Neural cell (in vitro differentiated cells): ENCODE measurements around the gene VPS26C. TPM values are rescaled to one million over a fixed set of nuclear protein-coding genes. Genes with fewer than 3 reads are reported as not detected.

Experiments used
- H2AFZ ChIP-seq: fragments of 200-600, 300-800 bp; sonication (generic), shearing (Covaris generic); 2 replicates; pipeline ENCODE4 v1.6.0; 2014; ENCODE audit warnings: low read depth, mild to moderate bottlenecking, antibody characterized with exemption, low read length, moderate library complexity
- H3F3A ChIP-seq: fragments of 200-600 bp; shearing (Covaris generic); 2 replicates; pipeline ENCODE4 v1.6.1; 2016; ENCODE audit warnings: mild to moderate bottlenecking, moderate library complexity, mixed read lengths, antibody characterized with exemption, low read length; ENCODE audit not compliant: insufficient read depth, poor library complexity, severe bottlenecking
- H3K27ac ChIP-seq: fragments of 200-600, 300-800 bp; sonication (generic), shearing (Covaris generic); 2 replicates; pipeline ENCODE4 v1.5.1; 2014; ENCODE audit warnings: mild to moderate bottlenecking, low read length, moderate library complexity
- H3K27me3 ChIP-seq: fragments of 300-800, 200-600 bp; sonication (generic), shearing (Covaris generic); 2 replicates; pipeline ENCODE4 v1.6.0; 2014; ENCODE audit warnings: mild to moderate bottlenecking, low read depth, low read length, moderate library complexity; ENCODE audit not compliant: insufficient read depth
- H3K36me3 ChIP-seq: fragments of 300-800, 200-600 bp; sonication (generic), shearing (Covaris generic); 2 replicates; pipeline ENCODE4 v1.5.1; 2014; ENCODE audit warnings: mild to moderate bottlenecking, antibody characterized with exemption, low read length, moderate library complexity; ENCODE audit not compliant: insufficient read depth
- H3K4me2 ChIP-seq: fragments of 300-800, 200-600 bp; sonication (generic), shearing (Covaris generic); 2 replicates; pipeline ENCODE4 v1.6.0; 2014; ENCODE audit warnings: mild to moderate bottlenecking, low read length
- H3K4me3 ChIP-seq: fragments of 300-800, 200-600 bp; sonication (generic), shearing (Covaris generic); 2 replicates; pipeline ENCODE4 v1.5.1; 2014; ENCODE audit warnings: mild to moderate bottlenecking, low read length, moderate library complexity
- H3K79me2 ChIP-seq: fragments of 200-600 bp; shearing (Covaris generic); replicated peaks from 2 replicates; pipeline ENCODE4 v1.6.0; 2014; ENCODE audit warnings: mild to moderate bottlenecking, low read length, moderate library complexity; ENCODE audit not compliant: insufficient read depth
- H3K9ac ChIP-seq: fragments of 300-800, 200-600 bp; sonication (generic), shearing (Covaris generic); 2 replicates; pipeline ENCODE4 v1.6.1; 2016; ENCODE audit warnings: mild to moderate bottlenecking, low read length, mixed read lengths
- H3K9me2 ChIP-seq: fragments of 200-600 bp; shearing (Covaris generic); 2 replicates; pipeline ENCODE4 v1.6.1; 2016; ENCODE audit warnings: mild to moderate bottlenecking, low read length, mixed read lengths; ENCODE audit not compliant: insufficient read depth
- H3K9me3 ChIP-seq: fragments of 200-600, 300-800 bp; sonication (generic), shearing (Covaris generic); 2 replicates; pipeline ENCODE4 v1.6.1; 2016; ENCODE audit warnings: mild to moderate bottlenecking, mixed run types, low read length, moderate library complexity, mixed read lengths
- H4K20me1 ChIP-seq: fragments of 200-600 bp; shearing (Covaris generic); 2 replicates; pipeline ENCODE4 v1.6.1; 2016; ENCODE audit warnings: mild to moderate bottlenecking, mixed run types; ENCODE audit not compliant: insufficient read depth
- CTCF ChIP-seq: fragments of 450-650 bp; IDR thresholded peaks from 2 replicates; pipeline ENCODE4 v1.5.1; 2014; ENCODE audit warnings: antibody characterized with exemption, mild to moderate bottlenecking, moderate library complexity; ENCODE audit not compliant: poor library complexity, severe bottlenecking
- EP300 ChIP-seq: fragments of 450-650 bp; conservative IDR thresholded peaks from 2 replicates; pipeline ENCODE4 v1.6.1; 2014; ENCODE audit warnings: antibody characterized with exemption, mild to moderate bottlenecking, moderate library complexity; ENCODE audit not compliant: poor library complexity, severe bottlenecking
- EZH2 ChIP-seq: fragments of 200-600, 300-800 bp; shearing (Covaris generic), sonication (generic); IDR thresholded peaks from 2 replicates; pipeline ENCODE4 v1.6.1; 2014; ENCODE audit warnings: antibody characterized with exemption, low read length, borderline replicate concordance, mild to moderate bottlenecking; ENCODE audit not compliant: insufficient read depth, poor library complexity, severe bottlenecking
- MXI1 ChIP-seq: fragments of 450-650 bp; conservative IDR thresholded peaks from 2 replicates; pipeline ENCODE4 v1.6.1; 2014; ENCODE audit warnings: antibody characterized with exemption, mild to moderate bottlenecking; ENCODE audit not compliant: poor library complexity, severe bottlenecking
- POLR2AphosphoS5 ChIP-seq: IDR thresholded peaks from 2 replicates; pipeline ENCODE4 v1.6.1; 2012
- RAD21 ChIP-seq: fragments of 450-650 bp; conservative IDR thresholded peaks from 2 replicates; pipeline ENCODE4 v1.6.1; 2014; ENCODE audit warnings: antibody characterized with exemption, mild to moderate bottlenecking, moderate library complexity
- REST ChIP-seq: IDR thresholded peaks from 2 replicates; pipeline ENCODE4 v1.6.1; 2012; ENCODE audit warnings: borderline replicate concordance
- SMC3 ChIP-seq: fragments of 450-650 bp; conservative IDR thresholded peaks from 2 replicates; pipeline ENCODE4 v1.6.1; 2014; ENCODE audit warnings: antibody characterized with exemption, mild to moderate bottlenecking, moderate library complexity; ENCODE audit not compliant: poor library complexity
- TAF1 ChIP-seq: IDR thresholded peaks from 2 replicates; pipeline ENCODE4 v1.6.1; 2012; ENCODE audit warnings: low read depth
- polyA plus RNA-seq: library from polyadenylated mRNA; depleted of rRNA; stranded (reverse); fragments of >200 nt; gene quantifications from 2 replicates; pipeline ENCODE4 v1.2.3, GENCODE V29; 2014

VPS26C gene
- polyA plus RNA-seq, 1 donor from 2014 or later = 55.5 TPM

- no peak overlapping the region for H3K4me3 ChIP-seq
These were observed 14.9 kb upstream of the VPS26C start for GRCh38 chr21:37281993-37282392.

GRCh38 chr21:37281579-37281978 is 14.4 kb upstream of the VPS26C start:
- Histone ChIP-seq H3K36me3 (no peaks in the 10 kb centered on the region), H3K9me2 (no peaks in the 10 kb centered on the region), H3K9ac (no peak overlapping the region), H3K9me3 (no peaks in the 10 kb centered on the region), H3K4me3 (no peak overlapping the region), H3K27me3 (no peaks in the 10 kb centered on the region), H4K20me1 (no peaks in the 10 kb centered on the region), H3K79me2 (no peaks in the 10 kb centered on the region), H3K4me2 (no peak overlapping the region), H3K27ac (no peak overlapping the region), H2AFZ (no peak overlapping the region), H3F3A (no peaks in the 10 kb centered on the region)
- TF ChIP-seq POLR2AphosphoS5 (no peak), MXI1 (no peak), RAD21 (no peak), SMC3 (no peak), TAF1 (no peak), EZH2 (no peak), REST (no peak), EP300 (no peak)

More at GRCh38 chr21:37281993-37282392, 14.9 kb upstream of the VPS26C start:
- TF ChIP-seq TAF1 (no peak), POLR2AphosphoS5 (no peak), MXI1 (no peak), REST (no peak), CTCF (no peak), EZH2 (no peak), EP300 (no peak), SMC3 (no peak), RAD21 (no peak)
- Histone ChIP-seq H2AFZ (no peak overlapping the region), H3F3A (no peaks in the 10 kb centered on the region), H3K9me2 (no peaks in the 10 kb centered on the region), H4K20me1 (no peaks in the 10 kb centered on the region), H3K79me2 (no peaks in the 10 kb centered on the region), H3K27me3 (no peaks in the 10 kb centered on the region), H3K9ac (no peak overlapping the region), H3K4me2 (no peak overlapping the region), H3K27ac (no peak overlapping the region), H3K9me3 (no peaks in the 10 kb centered on the region), H3K36me3 (no peaks in the 10 kb centered on the region)
